HG02970 (cell line): Measurements from ENCODE around the gene CYP4A22.
A peak's percentile ranks its signal among the peaks of the same experiment; 100 is the strongest.
"Not testable (repeated sequence)": the region's sequence is repeated elsewhere in the genome, so short reads cannot be mapped to it uniquely, and the experiment has no call there.

Source experiments
- ATAC-seq: cut with Tn5 transposase; IDR thresholded peaks from one replicate; pipeline ENCODE4 v1.9.1; 2021; ENCODE audit warnings: mild to moderate bottlenecking, moderate library complexity, moderate number of reproducible peaks; ENCODE audit not compliant: unreplicated experiment, low FRiP score

Gene CYP4A22

DNA sequence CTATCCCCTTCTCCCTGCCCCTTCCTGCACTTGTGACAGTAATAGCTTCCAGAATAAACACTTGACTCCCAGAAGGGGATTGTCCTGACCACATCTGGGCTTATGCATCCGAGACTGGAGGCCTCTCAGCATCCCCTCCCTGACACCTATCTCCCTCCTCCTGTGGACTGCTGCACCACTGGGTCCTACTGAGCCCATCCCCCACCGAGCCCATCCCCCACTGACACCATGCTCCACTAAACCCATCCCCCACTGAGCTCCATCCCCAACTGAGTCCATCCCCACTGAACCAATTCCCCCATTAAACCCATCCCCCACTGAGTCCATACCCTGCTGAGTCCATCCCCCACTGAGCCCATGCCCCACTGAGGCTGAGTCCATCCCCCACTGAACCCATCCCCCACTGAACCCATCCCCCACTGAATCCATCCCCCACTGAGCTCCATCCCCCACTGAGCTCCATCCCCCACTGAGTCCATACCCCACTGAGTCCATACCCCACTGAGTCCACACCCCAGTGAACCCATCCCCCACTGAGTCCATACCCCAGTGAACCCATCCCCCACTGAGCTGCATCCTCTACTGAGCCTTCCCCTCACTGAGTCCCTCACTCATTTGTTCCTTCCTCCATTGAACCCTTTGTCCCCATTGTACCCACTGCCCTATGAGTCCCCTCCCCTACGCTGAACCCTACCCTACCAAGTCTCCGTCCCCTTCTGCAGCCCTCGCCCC is 47.0 kb downstream of the CYP4A22 start:
- ATAC-seq: no peak

DNA sequence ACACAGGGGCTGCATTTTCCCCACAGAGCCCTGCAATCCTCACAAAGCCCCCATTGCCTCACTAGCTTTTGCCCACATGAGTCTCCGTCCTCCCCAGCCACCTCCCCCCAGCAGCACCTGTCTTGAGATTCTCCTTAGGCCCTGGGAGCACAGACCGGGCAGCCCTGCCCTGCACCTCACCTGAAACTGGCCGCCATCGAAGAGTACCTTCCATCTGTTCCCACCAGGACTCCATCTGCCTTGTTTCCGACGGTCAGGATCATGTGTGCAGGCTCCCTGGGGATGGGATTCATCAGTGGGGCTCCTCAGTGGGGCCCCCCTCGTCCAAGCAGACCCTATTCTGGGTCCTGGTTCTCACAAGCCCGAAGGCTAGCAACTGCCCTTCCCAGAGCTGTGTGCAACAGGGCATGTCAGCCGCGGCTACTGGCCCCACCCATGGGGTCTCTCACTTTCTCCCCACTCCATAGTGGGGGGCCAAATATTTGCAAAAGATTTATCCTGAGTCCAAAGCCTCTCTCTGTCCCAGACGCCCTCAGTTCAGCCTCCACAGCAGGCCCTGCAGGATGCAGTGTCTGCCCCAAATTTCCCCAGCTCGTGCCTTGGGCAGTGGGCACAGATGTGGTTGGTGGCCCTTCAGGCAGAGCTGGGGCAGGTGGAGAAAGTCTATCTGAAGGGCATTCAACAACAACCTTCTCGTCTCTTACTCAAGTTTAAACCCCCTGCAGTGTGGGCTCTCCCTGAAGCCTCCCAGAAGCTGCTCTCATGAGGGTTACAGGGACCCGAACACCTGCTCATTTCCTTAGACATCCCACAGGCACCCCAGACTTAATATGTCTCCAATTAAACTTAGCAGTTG is 47.8 kb downstream of the CYP4A22 start:
- ATAC-seq: no peak

DNA sequence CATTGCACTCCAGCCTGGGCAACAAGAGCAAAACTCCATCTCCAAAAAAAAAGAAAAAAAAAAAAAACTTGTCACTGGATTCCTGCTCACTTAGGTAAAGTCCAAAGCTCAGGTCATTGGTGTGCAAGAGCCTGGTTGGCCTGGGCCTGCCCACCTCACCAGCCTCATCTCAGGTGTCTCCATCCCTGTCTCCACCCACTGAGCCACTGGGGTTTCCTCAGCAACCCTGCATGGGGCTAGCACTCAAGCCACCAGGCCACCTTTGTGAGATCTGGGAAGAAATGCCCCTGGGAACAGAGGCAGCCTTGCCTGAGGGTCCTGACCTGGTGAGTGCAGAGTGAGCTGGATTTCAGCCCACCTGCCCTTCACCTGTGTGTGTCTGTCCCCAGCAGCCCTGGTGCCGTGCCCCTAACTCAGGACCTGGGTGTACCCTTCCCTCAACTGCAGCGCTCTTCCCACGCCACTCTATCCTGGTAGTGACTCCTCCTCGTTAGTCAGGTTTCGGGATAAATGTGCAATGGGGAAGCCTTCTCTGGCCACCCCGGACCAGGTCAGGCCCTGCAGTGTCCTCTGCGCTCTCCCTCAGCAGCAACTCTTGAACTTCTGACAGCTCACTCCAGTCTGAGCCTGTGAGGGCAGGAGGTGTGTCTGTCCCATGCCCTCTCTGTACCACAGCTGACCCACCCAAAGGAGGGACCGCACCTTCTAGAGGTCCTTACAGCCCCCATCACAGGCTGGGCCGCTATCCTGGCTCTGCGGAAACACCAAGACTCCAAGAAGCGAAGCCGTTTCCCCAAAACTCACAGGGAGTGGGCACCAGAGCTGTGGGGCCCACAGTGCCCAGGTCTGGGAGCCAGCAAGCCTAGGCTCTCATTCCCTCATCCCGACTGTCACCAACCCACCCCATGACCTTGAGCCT is 49.3 kb downstream of the CYP4A22 start:
- no peak for ATAC-seq

- no peak for ATAC-seq
These were observed 50.1 kb downstream of the CYP4A22 start for GRCh38 chr1:47187231-47187925.

- no peak for ATAC-seq
These were observed 50.6 kb downstream of the CYP4A22 start for GRCh38 chr1:47187926-47188250.

DNA sequence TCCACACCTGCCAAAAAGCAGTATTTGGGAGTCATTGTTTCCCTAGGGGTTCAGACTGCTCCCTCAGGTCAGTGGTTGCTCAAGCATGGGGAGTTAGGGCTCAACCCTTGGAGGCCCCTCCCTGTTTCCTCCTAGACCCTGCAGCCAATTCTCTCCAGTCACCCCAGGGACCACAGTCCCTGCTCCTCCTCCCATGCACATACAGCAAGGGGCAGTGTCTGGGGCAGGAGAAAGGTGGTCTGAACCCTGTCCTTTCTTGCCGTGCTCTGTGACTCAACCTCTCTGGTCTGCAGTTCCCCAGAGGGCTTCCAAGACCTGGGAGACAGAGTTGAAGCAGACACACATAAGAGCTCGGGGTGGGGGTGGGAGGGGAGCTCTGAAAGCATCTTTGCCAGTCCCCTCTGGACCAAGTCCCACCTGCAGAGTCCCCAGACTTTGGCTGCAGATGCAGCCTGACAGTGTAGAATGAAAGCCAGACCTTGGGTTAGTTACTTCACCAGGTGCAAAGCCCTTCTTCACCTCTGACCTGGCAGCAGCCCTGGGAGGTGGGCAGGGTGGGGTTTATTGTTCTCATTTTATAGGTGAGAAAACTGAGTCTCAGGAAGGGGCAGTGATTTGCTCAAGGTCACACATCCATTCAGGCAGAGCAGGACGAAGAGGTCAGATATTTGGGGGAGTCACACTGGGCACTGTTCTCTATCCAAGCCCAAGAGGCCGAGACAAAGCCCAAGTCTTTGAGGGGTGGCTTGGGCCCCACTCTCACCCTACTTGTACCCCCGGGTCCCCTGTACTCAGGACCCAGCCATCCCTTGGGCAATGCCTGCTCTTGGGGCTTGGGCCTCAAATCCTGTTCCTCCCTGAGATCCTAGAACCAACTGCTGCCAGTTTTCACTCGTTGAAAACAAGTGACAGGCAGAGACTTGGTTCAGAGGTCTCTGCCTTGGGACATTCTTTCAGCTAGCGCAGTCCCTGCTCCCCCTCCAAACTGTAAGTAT is 51.8 kb downstream of the CYP4A22 start:
- ATAC-seq: no peak

GRCh38 chr1:47189844-47190508 is 52.7 kb downstream of the CYP4A22 start, which contains the start of gene PDZK1IP1:
TSS of gene PDZK1IP1 (minus strand) at chr1:47190036. CDS start at chr1:47189932, 104 bp downstream.
- no peak for ATAC-seq

- no peak for ATAC-seq
These were observed 53.2 kb downstream of the CYP4A22 start for GRCh38 chr1:47190509-47190855.

DNA sequence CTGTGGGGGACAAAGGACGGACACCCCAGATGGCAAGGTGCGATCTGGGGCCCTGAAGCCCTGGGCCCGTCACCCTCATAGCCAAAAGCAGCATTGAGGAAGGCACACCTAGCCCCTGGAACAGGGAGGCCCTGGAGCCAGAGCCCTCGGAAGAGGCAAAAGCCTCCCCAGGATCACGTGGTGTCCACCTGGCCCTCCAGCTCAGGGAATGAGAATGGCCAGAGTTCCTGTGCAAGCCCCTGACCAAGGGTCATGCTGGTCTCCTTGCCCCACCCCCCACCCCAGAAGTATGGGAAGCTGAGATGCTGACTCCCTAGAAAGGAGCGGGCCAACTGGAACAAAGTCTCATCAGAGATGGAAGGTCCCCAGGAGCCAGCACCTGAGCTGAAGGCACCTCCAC is 53.6 kb downstream of the CYP4A22 start:
- no peak for ATAC-seq

DNA sequence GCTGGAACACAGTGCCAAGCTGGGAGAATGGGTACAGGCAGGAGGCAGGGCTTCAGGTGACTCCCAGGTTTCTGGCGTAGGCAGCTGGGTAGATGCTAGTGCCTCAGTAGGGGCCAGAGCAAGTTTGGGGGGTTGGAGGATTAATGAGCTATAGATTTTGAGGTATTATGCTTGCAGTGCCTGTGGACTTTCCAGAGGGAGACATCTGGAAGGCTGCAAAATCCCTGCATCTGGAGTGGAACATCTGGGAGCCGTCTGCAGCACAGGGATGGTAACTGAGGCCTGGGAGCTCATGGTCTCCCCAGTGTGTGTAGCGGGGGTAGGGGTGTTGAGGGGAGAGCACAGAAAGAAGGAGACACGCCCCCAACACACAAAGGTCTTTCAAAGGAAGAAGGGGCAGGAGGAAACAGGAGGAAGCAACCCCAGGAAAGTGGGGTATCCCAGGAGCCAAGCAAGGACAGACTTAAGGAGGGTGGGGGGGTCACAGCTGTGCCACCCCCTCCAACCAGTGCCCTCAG is 54.8 kb downstream of the CYP4A22 start:
- no peak for ATAC-seq

DNA sequence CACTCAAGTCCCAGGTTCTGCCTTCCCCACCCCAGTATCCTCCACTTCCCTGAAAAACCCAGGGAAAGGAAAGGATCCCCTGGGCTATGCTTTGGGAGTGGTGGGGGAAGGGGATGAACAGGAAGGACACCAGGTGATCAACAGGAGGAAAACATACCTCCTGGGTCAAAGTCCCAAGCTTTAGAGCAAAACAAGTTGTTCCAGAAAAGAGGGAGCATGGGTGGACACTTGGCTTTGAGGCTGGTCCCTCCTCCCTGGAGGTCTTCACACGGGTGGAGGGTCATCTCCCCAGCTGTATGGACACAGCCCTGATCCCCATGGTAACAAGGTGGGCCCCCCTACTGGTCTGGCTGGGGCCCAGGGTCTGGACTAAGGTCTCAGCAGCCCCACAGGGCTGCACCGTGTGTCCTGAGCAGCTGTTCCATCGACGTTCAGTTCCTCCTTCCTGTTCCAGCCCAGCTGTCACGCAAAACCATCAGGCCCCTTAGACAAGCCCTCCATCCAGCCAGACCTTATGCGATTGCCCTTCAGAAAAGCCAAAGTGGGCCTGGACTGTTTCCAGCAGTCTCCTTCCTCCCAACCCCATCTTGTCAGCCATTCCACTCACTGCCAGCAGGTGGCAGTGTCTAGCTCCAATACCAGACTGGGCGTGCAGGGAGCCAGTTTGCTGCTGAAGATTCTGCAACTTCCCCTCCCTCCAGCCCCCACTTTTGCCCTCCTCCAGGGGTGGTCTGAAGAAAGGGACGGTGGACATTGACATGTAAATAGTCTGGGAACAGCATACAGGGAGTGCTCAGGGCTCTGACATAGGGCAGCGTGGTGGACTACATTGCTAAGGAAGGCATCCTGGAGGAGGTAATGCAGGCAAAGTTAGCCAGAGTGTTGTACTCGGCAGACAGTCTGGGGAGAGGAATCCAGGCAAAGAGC is 55.5 kb downstream of the CYP4A22 start:
- ATAC-seq: peak; percentile 69

DNA sequence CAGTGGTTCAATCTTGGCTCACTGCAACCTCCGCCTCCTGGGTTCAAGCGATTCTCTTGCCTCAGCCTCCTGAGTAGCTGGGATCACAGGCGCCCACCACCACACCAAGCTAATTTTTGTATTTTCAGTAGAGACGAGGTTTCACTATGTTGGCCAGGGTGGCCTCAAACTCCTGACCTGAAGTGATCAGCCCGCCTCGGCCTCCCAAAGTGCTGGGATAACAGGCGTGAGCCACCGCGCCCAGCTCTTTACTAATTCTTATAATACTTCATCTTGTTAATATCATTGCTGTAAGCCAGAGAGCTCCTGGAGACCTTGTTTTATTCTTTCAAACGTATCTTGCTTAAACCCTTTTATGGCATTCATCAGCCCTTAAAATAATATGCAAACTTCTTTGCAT is 56.3 kb downstream of the CYP4A22 start:
- not testable (repeated sequence) for ATAC-seq

DNA sequence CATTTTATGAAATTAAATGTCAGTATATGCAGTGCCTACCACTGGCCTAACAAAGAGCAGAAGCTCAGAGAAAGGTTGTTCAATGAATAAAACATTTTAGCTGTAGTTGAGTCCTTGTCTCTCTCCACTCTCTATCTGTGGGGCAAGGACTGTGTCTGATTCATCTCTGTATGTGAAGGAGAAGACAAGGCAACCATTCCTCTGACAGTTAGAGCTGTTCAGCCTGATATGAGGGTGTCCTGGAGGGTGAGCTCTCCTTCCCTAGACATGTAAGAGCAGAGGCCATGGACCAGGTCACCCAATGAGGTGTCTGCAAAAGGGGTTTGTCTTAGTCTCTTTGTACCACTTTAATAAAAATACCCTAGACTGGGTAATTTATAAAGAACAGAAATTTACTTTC is 57.1 kb downstream of the CYP4A22 start:
- ATAC-seq: no peak

DNA sequence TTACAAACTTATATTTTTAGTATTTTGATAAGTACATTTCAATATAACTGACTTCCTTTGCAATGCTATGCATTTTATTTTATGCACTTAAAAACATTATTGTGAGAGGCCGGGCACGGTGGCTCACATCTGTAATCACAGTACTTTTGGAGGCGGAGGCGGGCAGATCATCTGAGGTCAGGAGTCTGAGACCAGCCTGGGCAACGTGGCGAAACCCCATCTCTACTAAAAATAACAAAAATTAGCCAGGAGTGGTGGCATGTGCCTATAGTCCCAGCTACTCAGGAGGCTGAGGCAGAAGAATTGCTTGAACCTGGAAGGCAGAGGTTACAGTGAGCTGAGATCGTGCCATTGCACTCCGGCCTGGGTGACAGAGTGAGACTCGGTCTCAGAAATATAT is 58.7 kb downstream of the CYP4A22 start:
- not testable (repeated sequence) for ATAC-seq

GRCh38 chr1:47196622-47197021 is 59.4 kb downstream of the CYP4A22 start:
- ATAC-seq: no peak

- no peak for ATAC-seq
These were observed 61.0 kb downstream of the CYP4A22 start for GRCh38 chr1:47198214-47198613.
